BLaER1 (cell line): ENCODE results near the gene FOXO6.
A peak's percentile ranks its signal among the peaks of the same experiment; 100 is the strongest.

ENCODE experiments used
- H3K27ac ChIP-seq: shearing (Covaris generic); formaldehyde crosslinking; 2 replicates; pipeline ENCODE4 v1.8.1; 2022
- H3K27me3 ChIP-seq: shearing (Covaris generic); formaldehyde crosslinking; 2 replicates; pipeline ENCODE4 v1.8.1; 2022
- H3K36me3 ChIP-seq: shearing (Covaris generic); formaldehyde crosslinking; 2 replicates; pipeline ENCODE4 v1.8.1; 2022
- H3K4me1 ChIP-seq: shearing (Covaris generic); formaldehyde crosslinking; 2 replicates; pipeline ENCODE4 v1.8.1; 2022
- H3K4me2 ChIP-seq: shearing (Covaris generic); formaldehyde crosslinking; 2 replicates; pipeline ENCODE4 v1.8.1; 2022
- H3K4me3 ChIP-seq: shearing (Covaris generic); formaldehyde crosslinking; 2 replicates; pipeline ENCODE4 v1.8.1; 2022
- H3K9ac ChIP-seq: shearing (Covaris generic); formaldehyde crosslinking; 2 replicates; pipeline ENCODE4 v1.8.1; 2022
- H3K9me3 ChIP-seq: shearing (Covaris generic); formaldehyde crosslinking; 2 replicates; pipeline ENCODE4 v1.8.1; 2022
- H4K20me1 ChIP-seq: shearing (Covaris generic); formaldehyde crosslinking; 2 replicates; pipeline ENCODE4 v1.8.1; 2022
- Cebpa-rat ChIP-seq: shearing (Covaris generic); IDR thresholded peaks from 2 replicates; pipeline ENCODE4 v1.8.1; 2022

FOXO6 gene

DNA sequence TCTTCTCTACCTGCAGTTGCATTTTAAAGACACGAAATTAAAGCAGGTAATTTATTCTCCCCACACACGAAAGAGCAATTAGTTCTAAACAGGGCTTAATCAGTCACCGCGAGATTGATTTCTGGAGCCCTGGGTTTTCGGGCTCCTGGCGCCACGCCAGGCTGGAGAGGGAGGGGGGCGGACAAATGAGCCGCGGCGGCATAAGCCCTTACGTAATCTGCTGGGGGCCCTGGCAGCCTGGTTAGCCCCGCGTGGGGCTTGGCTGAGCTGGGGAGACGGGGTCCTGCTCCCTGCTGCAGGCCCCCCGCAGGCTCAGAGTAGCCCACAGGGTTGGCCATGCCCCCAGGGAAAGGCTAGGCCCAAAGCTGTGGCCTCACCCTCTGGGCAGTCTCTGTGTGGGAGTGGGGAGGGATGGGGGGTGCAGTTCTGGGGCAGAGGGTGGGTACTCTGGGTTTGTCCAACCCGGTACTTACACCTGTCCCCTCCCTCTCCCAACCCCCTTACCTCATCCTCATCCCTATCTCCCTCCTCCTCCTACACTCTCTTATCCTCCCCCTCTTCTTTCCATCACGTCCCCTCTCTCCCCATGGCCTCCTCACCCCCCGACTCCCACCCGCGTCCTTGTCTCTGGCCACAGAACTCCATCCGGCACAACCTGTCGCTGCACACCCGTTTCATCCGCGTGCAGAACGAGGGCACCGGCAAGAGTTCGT lies 19.9 kb downstream of the FOXO6 start:
- no peaks in the 10 kb centered on the region for H3K36me3 ChIP-seq
- peak overlapping the region; percentile 66 for H3K4me3 ChIP-seq
- TF ChIP-seq Cebpa-rat = no peak
- H3K27me3 ChIP-seq = peaks cover 65% of the 10 kb centered on the region
- H3K9me3 ChIP-seq = no peaks in the 10 kb centered on the region
- H3K4me2 ChIP-seq = peak overlapping the region; percentile 92
- peak overlapping the region; percentile 79 for H3K27ac ChIP-seq
- H3K4me1 ChIP-seq = peaks cover 81% of the 10 kb centered on the region
- peak overlapping the region; percentile 76 for H3K9ac ChIP-seq
- peaks cover 100% of the 10 kb centered on the region for H4K20me1 ChIP-seq

DNA sequence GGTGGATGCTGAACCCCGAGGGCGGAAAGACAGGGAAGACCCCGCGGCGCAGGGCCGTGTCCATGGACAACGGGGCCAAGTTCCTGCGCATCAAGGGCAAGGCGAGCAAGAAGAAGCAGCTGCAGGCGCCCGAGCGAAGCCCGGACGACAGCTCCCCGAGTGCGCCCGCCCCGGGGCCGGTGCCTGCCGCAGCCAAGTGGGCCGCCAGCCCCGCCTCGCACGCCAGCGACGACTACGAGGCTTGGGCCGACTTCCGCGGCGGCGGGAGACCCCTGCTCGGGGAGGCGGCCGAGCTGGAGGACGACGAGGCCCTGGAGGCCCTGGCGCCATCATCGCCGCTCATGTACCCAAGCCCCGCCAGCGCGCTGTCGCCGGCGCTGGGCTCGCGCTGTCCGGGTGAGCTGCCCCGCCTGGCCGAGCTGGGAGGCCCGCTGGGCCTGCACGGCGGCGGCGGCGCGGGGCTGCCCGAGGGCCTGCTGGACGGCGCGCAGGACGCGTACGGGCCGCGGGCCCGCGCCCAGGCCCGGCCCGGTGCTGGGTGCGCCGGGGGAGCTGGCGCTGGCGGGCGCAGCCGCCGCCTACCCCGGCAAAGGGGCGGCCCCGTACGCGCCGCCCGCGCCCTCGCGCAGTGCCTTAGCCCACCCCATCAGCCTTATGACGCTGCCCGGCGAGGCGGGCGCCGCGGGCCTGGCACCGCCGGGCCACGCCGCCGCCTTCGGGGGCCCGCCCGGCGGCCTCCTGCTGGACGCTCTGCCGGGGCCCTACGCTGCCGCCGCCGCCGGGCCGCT lies 20.7 kb downstream of the FOXO6 start:
- Histone ChIP-seq H3K9ac (peak overlapping the region; percentile 76), H3K9me3 (no peaks in the 10 kb centered on the region), H3K27me3 (peaks cover 72% of the 10 kb centered on the region), H3K4me1 (peaks cover 73% of the 10 kb centered on the region), H3K4me2 (peak overlapping the region; percentile 92), H3K4me3 (peak overlapping the region; percentile 66), H4K20me1 (peaks cover 94% of the 10 kb centered on the region), H3K36me3 (no peaks in the 10 kb centered on the region), H3K27ac (peak overlapping the region; percentile 79)
- TF ChIP-seq Cebpa-rat = no peak

DNA sequence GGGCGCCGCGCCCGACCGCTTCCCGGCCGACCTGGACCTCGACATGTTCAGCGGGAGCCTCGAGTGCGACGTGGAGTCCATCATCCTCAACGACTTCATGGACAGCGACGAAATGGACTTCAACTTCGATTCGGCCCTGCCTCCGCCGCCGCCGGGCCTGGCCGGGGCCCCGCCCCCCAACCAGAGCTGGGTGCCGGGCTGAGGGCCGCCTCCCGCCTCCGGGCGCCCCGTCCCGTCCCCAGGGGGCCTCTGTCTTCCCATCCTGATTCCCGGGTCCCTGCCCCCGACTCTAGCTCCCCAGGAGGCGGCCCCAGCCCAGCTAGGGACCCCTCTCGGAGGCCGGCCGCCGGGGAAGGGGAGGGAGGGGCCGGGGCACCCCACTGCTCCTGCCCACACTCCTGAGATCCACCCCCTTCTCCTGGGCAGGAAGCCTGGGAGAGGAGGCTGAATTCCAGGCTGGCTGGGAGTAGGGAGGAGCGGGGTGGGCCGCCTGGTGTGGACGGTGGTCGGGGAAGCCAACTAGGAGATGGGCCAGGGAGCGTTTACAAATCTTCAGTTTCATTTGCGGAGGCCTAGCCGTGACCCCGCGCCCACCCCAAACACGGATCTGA lies 21.4 kb downstream of the FOXO6 start:
- Histone ChIP-seq H3K27ac (peak overlapping the region; percentile 79), H3K4me1 (peaks cover 71% of the 10 kb centered on the region), H3K36me3 (no peaks in the 10 kb centered on the region), H3K4me3 (peak overlapping the region; percentile 66), H4K20me1 (peaks cover 87% of the 10 kb centered on the region), H3K9me3 (no peaks in the 10 kb centered on the region), H3K27me3 (peaks cover 79% of the 10 kb centered on the region), H3K4me2 (peak overlapping the region; percentile 92), H3K9ac (peak overlapping the region; percentile 76)
- TF ChIP-seq Cebpa-rat = no peak

DNA sequence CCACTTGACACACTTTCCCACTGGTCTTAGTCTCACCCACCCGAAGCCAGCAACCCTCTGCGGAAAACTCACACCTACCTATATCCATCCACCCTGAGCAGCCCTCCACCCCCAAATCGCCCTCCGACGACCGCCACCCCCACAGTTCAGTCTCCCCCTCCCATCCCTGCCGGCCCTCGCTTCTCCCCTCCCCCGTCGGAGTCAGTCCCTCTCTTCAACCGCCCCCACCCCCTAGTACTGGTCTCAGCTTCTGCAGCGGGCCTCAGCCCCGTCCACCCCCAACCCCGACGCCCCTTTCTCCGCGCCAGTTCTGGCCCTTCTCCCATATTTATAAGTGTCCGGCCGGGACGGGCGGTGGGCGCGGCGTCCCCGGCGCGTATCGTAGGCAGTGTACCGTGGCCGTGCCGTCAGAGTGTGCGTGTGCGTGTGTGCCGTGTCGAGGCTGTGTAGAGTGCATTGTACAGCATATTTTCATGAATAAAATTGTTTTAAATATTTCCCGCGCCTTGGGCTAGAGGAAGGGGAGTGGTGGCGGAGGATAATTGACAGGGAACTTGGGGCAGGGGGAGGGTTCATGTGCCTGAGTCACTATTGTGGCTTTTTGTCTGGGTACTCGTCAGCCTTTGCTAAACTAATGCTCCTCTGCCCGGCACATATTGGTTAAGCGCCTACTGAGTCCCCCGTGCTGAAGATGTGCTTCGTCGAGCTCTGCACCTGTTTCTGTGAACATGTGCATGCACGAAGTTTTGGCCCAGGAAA lies 22.0 kb downstream of the FOXO6 start:
- TF ChIP-seq Cebpa-rat = no peak
- Histone ChIP-seq H3K9ac (peak overlapping the region; percentile 76; the same call in 1 of the 2 replicates), H3K4me3 (peak overlapping the region; percentile 66), H3K9me3 (no peaks in the 10 kb centered on the region), H3K27me3 (peaks cover 80% of the 10 kb centered on the region), H4K20me1 (peaks cover 80% of the 10 kb centered on the region), H3K36me3 (no peaks in the 10 kb centered on the region), H3K4me2 (peak overlapping the region; percentile 92), H3K4me1 (peaks cover 68% of the 10 kb centered on the region), H3K27ac (no peak overlapping the region)

DNA sequence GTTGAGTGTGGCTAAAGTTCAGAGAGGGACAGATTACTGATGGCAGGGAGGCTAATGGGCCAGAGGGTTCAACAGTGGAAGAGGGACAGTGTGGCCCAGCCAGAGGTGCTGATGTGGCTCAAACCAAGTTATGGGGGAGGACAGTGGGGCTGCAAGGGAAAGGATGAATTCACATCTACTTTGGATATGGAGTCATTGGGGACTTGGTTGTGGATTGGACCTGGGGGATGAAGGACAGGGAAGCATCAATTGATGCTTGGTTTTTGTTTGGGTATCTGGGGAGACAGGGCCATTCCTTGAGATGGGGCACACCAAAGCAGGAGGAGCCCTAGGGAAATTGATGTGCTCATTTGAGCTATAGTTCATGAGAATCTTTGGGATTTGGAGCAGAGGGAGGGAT lies 23.3 kb downstream of the FOXO6 start:
- Histone ChIP-seq H3K27me3 (peaks cover 80% of the 10 kb centered on the region), H4K20me1 (peaks cover 67% of the 10 kb centered on the region), H3K36me3 (no peaks in the 10 kb centered on the region), H3K9me3 (no peaks in the 10 kb centered on the region), H3K27ac (no peak overlapping the region), H3K4me3 (no peak overlapping the region), H3K4me2 (no peak overlapping the region), H3K9ac (no peak overlapping the region), H3K4me1 (peaks cover 66% of the 10 kb centered on the region)
- no peak for TF ChIP-seq Cebpa-rat

DNA sequence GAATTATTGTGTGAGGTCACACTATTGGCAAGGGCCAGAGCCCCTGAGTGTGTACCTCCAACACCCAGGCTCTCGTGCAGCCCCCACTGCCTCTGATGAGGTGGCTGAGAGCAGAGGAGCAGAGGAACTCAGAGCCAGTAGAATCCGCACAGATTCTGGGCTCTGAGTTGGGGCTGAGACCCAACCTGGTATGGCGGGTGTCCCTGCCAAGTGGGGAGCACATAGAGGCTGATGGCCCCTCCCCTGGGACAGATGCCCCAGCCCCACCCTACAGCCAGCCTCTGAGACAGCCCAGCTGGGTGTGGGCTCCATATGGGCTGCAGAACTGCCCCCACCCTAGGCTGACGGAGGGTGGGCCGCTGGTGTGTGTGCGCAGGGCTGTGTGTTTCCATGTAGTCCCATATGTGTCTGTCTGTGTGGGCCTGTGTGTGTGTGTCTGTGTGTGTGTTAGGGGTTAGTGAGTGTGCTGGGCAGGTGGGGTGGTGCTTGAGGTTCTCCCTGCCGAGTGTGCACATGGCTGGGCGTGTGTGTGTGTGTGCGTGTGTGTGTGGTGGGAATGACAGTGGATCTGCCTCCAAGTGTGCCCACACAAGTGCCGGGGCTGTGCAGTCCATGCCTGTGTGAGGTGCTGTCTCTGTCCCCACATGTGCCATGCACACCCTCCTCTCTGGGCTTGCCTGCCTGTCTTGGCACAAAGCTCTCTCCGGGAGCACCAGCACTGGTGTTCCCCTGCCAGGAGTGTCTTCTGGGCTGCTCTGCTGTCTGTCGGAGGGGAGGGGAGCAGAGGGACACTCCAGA lies 24.4 kb downstream of the FOXO6 start:
- Histone ChIP-seq H3K9me3 (no peaks in the 10 kb centered on the region), H3K9ac (no peak overlapping the region), H3K4me2 (no peak overlapping the region), H3K27ac (no peak overlapping the region), H3K4me3 (no peak overlapping the region), H3K4me1 (peaks cover 56% of the 10 kb centered on the region), H4K20me1 (peaks cover 57% of the 10 kb centered on the region), H3K36me3 (no peaks in the 10 kb centered on the region), H3K27me3 (peaks cover 71% of the 10 kb centered on the region)
- TF ChIP-seq Cebpa-rat = no peak

DNA sequence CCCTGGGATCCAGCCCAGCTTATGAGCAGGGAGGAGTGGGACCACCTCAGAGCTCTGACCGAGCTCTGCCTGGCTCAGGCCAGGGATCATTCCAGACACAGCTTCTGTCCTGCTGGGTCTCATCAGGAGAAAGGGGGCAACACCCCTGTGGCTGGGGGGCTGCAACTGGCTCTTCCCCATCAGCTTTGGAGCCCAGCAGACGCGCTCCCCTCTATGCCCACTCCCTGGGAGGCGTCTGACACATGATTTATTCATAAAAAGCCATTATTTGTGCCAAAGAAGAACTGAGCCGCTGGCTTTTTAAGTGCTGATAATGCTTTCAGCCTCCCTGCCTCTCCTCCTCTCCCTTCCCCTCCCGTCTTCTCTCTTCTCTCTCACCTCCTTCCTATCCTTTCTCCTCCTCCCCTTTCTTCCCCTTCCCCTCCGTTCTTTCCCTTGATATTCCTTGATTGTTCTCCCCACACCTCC lies 25.0 kb downstream of the FOXO6 start:
- TF ChIP-seq Cebpa-rat = no peak
- Histone ChIP-seq H3K4me3 (no peak overlapping the region), H3K9ac (no peak overlapping the region), H3K4me2 (no peak overlapping the region), H3K36me3 (no peaks in the 10 kb centered on the region), H3K27me3 (peaks cover 64% of the 10 kb centered on the region), H3K4me1 (peaks cover 56% of the 10 kb centered on the region), H3K9me3 (no peaks in the 10 kb centered on the region), H4K20me1 (peaks cover 51% of the 10 kb centered on the region), H3K27ac (no peak overlapping the region)

DNA sequence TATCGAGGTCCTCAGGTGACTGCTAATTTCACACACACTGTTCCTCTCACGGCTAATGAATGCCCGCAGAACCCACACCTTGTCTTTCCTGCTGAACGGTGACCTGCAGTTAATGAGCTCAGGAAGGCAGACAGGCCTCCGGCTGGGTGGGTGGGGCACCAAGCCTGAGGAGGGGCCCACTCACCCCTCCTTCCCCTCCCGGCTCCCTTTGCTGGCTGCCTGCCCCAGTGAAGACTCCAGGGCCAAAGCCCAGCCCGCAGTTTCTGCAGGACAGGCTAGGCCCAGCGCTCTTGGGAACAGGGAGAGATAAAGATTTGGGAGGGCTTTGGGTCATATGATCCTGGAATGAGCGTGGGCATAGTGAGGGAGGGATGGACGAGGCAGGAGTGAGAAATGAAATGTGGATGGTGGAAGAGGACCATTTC lies 26.4 kb downstream of the FOXO6 start:
- Histone ChIP-seq H3K27me3 (peaks cover 50% of the 10 kb centered on the region), H3K36me3 (no peaks in the 10 kb centered on the region), H3K4me3 (no peak overlapping the region), H3K4me2 (peak overlapping the region; percentile 48), H3K4me1 (peaks cover 56% of the 10 kb centered on the region), H4K20me1 (peaks cover 36% of the 10 kb centered on the region), H3K9ac (no peak overlapping the region), H3K9me3 (no peaks in the 10 kb centered on the region), H3K27ac (no peak overlapping the region)
- no peak for TF ChIP-seq Cebpa-rat

DNA sequence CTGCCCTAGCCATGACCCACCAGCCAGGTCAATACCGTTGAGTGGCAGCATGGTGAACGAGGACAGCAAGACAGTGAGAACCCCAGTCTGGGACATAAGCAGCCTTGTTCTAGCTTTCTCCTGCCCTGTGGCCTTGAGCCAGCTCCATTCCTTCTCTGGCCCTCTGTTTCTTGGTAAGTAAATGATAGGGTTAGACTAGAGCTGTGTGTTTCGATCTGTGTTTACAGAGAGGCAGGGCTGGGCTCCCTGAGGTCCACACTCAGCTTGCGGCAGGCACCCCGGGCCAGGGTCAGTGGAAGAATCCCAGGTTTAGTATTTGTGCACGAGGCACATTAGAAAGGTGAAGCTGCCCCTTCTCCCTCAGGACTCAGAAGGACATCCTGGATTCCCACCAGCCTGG lies 27.3 kb downstream of the FOXO6 start:
- TF ChIP-seq Cebpa-rat = no peak
- H3K27me3 ChIP-seq = peaks cover 41% of the 10 kb centered on the region

More for the DNA sequence above, 27.3 kb downstream of the FOXO6 start:
- peaks cover 28% of the 10 kb centered on the region for H4K20me1 ChIP-seq
- H3K36me3 ChIP-seq = no peaks in the 10 kb centered on the region
- no peak overlapping the region for H3K4me2 ChIP-seq
- no peaks in the 10 kb centered on the region for H3K9me3 ChIP-seq
- no peak overlapping the region for H3K4me3 ChIP-seq
- H3K9ac ChIP-seq = no peak overlapping the region
- H3K4me1 ChIP-seq = peaks cover 56% of the 10 kb centered on the region
- H3K27ac ChIP-seq = no peak overlapping the region
